MM.1S (cell line): ENCODE data around the gene MATN1.

Experiments used
- DNase-seq: peaks from one replicate; pipeline ENCODE4 v3.0.0-alpha.2; 2015
- H2AFZ ChIP-seq: fragments of 300-600 bp; sonication (generic); 2 replicates; pipeline ENCODE4 v1.6.0; 2016; ENCODE audit warnings: antibody characterized with exemption, low read length
- H3F3A ChIP-seq: fragments of 300-600 bp; sonication (generic); 2 replicates; pipeline ENCODE4 v1.6.1; 2016; ENCODE audit warnings: mild to moderate bottlenecking, antibody characterized with exemption, low read length, moderate library complexity, mixed read lengths; ENCODE audit not compliant: insufficient read depth
- H3K27ac ChIP-seq: fragments of 300-600 bp; sonication (generic); 2 replicates; pipeline ENCODE4 v1.5.1; 2016; ENCODE audit warnings: mild to moderate bottlenecking, low read length
- H3K27me3 ChIP-seq: fragments of 300-600 bp; sonication (generic); replicated peaks from 2 replicates; pipeline ENCODE4 v1.6.0; 2016; ENCODE audit warnings: low read length; ENCODE audit not compliant: insufficient read depth
- H3K36me3 ChIP-seq: fragments of 300-600 bp; sonication (generic); replicated peaks from 2 replicates; pipeline ENCODE4 v1.6.1; 2016; ENCODE audit warnings: mild to moderate bottlenecking, low read length, mixed read lengths; ENCODE audit not compliant: insufficient read depth
- H3K4me1 ChIP-seq: fragments of 300-600 bp; sonication (generic); 2 replicates; pipeline ENCODE4 v1.6.1; 2016; ENCODE audit warnings: low read length, mixed read lengths
- H3K4me2 ChIP-seq: fragments of 300-600 bp; sonication (generic); 2 replicates; pipeline ENCODE4 v1.6.0; 2016; ENCODE audit warnings: low read depth, low read length
- H3K4me3 ChIP-seq: fragments of 300-600 bp; sonication (generic); 2 replicates; pipeline ENCODE4 v1.5.1; 2016; ENCODE audit warnings: low read length, mixed read lengths
- H3K79me2 ChIP-seq: fragments of 300-600 bp; sonication (generic); 2 replicates; pipeline ENCODE4 v1.6.1; 2016; ENCODE audit warnings: mixed run types, low read length, mixed read lengths
- H3K9ac ChIP-seq: fragments of 300-600 bp; sonication (generic); 2 replicates; pipeline ENCODE4 v1.6.1; 2016; ENCODE audit warnings: low read length, mixed read lengths
- H3K9me2 ChIP-seq: fragments of 300-600 bp; sonication (generic); replicated peaks from 2 replicates; pipeline ENCODE4 v1.6.1; 2016; ENCODE audit warnings: mild to moderate bottlenecking, low read length, mixed read lengths; ENCODE audit not compliant: insufficient read depth
- H3K9me3 ChIP-seq: fragments of 300-600 bp; sonication (generic); replicated peaks from 2 replicates; pipeline ENCODE4 v1.6.1; 2016; ENCODE audit warnings: mild to moderate bottlenecking, low read length, mixed read lengths; ENCODE audit not compliant: insufficient read depth
- H4K20me1 ChIP-seq: fragments of 300-600 bp; sonication (generic); 2 replicates; pipeline ENCODE4 v1.6.1; 2016; ENCODE audit warnings: mild to moderate bottlenecking, low read length, moderate library complexity, mixed read lengths; ENCODE audit not compliant: insufficient read depth
- EZH2 ChIP-seq: fragments of 300-600 bp; sonication (generic); optimal IDR thresholded peaks from 2 replicates; pipeline ENCODE3; 2017; ENCODE audit warnings: low read depth, mild to moderate bottlenecking, antibody characterized with exemption, low read length, mixed read lengths
- EZH2phosphoT487 ChIP-seq: fragments of 300-600 bp; sonication (generic); IDR thresholded peaks from 2 replicates; pipeline ENCODE4 v1.6.1; 2018; ENCODE audit warnings: antibody characterized with exemption, low read length
- TF ChIP-seq, protein P1 (sequence below): fragments of 300-600 bp; sonication (generic); IDR thresholded peaks from 2 replicates; pipeline ENCODE4 v1.5.1; 2016; ENCODE audit warnings: antibody characterized with exemption, low read length, mixed read lengths

Gene MATN1

DNA sequence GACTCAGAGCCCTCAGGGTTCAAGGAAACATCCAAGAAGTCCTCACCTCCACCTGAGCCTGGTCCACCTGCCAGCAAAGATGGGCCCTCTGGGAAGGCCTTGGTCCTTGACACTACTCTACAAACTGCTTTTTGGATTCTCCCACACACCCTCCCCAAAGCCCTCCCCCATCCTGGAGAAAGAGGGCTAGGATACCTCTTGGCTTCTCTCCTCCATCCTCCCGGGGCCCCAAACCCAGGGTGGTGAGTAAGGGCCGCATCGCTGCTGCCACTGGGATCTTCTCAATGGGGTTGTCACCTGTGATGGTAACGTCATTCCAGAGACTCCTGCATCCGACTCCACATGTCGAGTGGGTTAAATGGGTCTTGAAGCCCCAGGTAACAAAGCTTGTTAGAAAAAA, 26.6 kb downstream of the MATN1 start:
- Histone ChIP-seq H4K20me1 (no peaks in the 10 kb centered on the region), H3K4me3 (no peak overlapping the region), H3K27me3 (peaks cover 93% of the 10 kb centered on the region), H3K9me3 (no peaks in the 10 kb centered on the region), H3K4me2 (no peak overlapping the region), H3K9ac (no peak overlapping the region), H3K36me3 (no peaks in the 10 kb centered on the region), H3K9me2 (no peaks in the 10 kb centered on the region), H3K27ac (no peak overlapping the region), H3K4me1 (no peaks in the 10 kb centered on the region), H3F3A (no peaks in the 10 kb centered on the region), H2AFZ (no peak overlapping the region), H3K79me2 (no peaks in the 10 kb centered on the region)
- DNase-seq: no peak
- TF ChIP-seq EZH2phosphoT487 (no peak), EZH2 (no peak)
- TF ChIP-seq, protein P1, sequence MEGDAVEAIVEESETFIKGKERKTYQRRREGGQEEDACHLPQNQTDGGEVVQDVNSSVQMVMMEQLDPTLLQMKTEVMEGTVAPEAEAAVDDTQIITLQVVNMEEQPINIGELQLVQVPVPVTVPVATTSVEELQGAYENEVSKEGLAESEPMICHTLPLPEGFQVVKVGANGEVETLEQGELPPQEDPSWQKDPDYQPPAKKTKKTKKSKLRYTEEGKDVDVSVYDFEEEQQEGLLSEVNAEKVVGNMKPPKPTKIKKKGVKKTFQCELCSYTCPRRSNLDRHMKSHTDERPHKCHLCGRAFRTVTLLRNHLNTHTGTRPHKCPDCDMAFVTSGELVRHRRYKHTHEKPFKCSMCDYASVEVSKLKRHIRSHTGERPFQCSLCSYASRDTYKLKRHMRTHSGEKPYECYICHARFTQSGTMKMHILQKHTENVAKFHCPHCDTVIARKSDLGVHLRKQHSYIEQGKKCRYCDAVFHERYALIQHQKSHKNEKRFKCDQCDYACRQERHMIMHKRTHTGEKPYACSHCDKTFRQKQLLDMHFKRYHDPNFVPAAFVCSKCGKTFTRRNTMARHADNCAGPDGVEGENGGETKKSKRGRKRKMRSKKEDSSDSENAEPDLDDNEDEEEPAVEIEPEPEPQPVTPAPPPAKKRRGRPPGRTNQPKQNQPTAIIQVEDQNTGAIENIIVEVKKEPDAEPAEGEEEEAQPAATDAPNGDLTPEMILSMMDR: no peak

DNA sequence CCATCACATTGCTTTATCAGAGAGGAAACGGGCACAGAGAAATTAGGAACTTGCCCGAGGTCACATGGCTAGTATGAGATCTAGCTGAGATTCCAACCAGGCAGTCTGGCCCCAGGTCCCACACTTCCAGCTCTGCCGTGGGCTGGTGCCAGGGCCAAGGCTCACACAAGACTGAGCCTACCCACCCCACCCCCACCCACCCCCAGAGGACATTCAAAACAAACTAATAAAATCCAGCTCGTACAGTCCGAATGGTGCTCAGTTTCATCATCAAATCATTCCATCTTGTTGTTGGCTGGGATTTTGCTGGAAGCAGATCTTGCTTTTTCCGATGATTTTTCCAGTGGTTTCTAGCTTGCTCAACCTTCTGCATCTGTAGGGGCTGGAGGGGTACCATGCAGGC, 27.9 kb downstream of the MATN1 start:
- no peaks in the 10 kb centered on the region for H4K20me1 ChIP-seq
- H3K4me3 ChIP-seq: no peak overlapping the region
- H3K4me1 ChIP-seq: no peaks in the 10 kb centered on the region
- H3K36me3 ChIP-seq: no peaks in the 10 kb centered on the region
- no peak overlapping the region for H2AFZ ChIP-seq
- no peak overlapping the region for H3K9ac ChIP-seq
- H3K9me3 ChIP-seq: no peaks in the 10 kb centered on the region
- no peak overlapping the region for H3K4me2 ChIP-seq
- TF ChIP-seq, protein P1: no peak
- TF ChIP-seq EZH2phosphoT487: no peak
- no peak for TF ChIP-seq EZH2
- H3K9me2 ChIP-seq: no peaks in the 10 kb centered on the region
- DNase-seq: no peak
- no peaks in the 10 kb centered on the region for H3K79me2 ChIP-seq
- no peak overlapping the region for H3K27ac ChIP-seq
- H3F3A ChIP-seq: no peaks in the 10 kb centered on the region
- H3K27me3 ChIP-seq: peaks cover 94% of the 10 kb centered on the region

DNA sequence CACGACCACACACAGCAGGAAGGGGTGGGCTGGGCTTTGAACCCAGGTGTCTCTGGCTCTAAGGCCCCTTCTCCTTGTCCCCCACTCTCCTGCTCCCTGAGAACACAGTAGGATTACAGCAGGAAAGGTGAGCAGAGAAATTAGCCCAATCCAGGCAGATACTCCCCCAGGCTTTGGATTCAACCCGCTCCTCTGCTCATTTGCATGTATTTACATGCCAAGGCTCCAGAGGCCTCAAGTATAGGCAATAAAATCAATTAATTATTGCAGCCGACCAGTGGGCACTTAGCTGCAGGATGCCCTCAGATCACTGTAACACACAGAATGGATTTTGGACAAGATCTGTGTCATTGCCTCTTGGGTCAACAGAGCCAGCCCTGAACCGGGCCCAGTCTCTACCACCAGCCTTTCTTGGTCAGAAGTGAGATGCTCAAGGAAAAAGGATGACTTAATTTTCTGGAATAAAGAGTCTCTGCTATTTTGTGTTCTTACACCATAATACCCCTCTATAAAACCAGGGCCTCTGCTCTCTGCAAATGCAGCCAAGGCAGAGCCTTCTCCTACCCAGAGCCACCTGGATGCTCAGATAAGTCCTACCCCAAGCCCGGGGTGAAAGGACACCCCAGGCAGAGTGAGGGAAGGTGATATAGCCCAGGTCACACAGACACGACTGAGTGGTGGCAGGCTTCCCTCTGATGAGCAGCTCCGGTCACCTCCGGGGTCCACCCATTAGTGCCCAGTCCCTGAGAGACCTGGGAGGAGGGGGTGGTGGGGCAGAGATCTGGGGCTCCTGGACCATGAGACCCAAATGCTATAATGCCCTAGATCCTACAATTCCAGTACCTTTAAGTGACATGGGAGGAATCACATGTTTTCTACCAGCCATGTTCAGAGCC, 28.9 kb downstream of the MATN1 start:
- Histone ChIP-seq H3K4me3 (no peak overlapping the region), H3K27me3 (peaks cover 97% of the 10 kb centered on the region), H3K79me2 (no peaks in the 10 kb centered on the region), H3K36me3 (no peaks in the 10 kb centered on the region), H3K4me2 (no peak overlapping the region), H3F3A (no peaks in the 10 kb centered on the region), H2AFZ (no peak overlapping the region), H3K27ac (no peak overlapping the region), H4K20me1 (no peaks in the 10 kb centered on the region), H3K9me2 (no peaks in the 10 kb centered on the region), H3K4me1 (no peaks in the 10 kb centered on the region), H3K9me3 (no peaks in the 10 kb centered on the region), H3K9ac (no peak overlapping the region)
- TF ChIP-seq EZH2: no peak
- TF ChIP-seq, protein P1: no peak
- DNase-seq: no peak
